GM23338 (cell line): Measurements from ENCODE around the gene SHISA8. TPM values are rescaled to one million over a fixed set of nuclear protein-coding genes. Genes with fewer than 3 reads are reported as not detected.
A peak's percentile ranks its signal among the peaks of the same experiment; 100 is the strongest.

Experiments
- ATAC-seq: fragments of 200-7000 bp; cut with Tn5 transposase; 3 replicates; pipeline ENCODE4 v1.9.1; 2020
- DNase-seq: peaks from one replicate; pipeline ENCODE4 v3.0.0-alpha.2; 2015; ENCODE audit warnings: low spot score
- H2AFZ ChIP-seq: fragments of 200-600 bp; sonication (generic); 2 replicates; pipeline ENCODE4 v1.8.0; 2016; ENCODE audit warnings: antibody characterized with exemption, mild to moderate bottlenecking, moderate library complexity
- H3F3A ChIP-seq: fragments of 200-600 bp; sonication (generic); replicated peaks from 2 replicates; pipeline ENCODE4 v1.8.0; 2017; ENCODE audit warnings: antibody characterized with exemption, mixed run types, low read depth
- H3K27ac ChIP-seq: fragments of 200-600 bp; sonication (generic); 2 replicates; pipeline ENCODE4 v1.6.1; 2016; ENCODE audit warnings: low read depth
- H3K27me3 ChIP-seq: fragments of 200-600 bp; sonication (generic); 2 replicates; pipeline ENCODE4 v1.8.0; 2016; ENCODE audit warnings: mild to moderate bottlenecking, mixed run types, moderate library complexity; ENCODE audit not compliant: insufficient read depth
- H3K36me3 ChIP-seq: fragments of 200-600 bp; sonication (generic); 2 replicates; pipeline ENCODE4 v1.8.0; 2016; ENCODE audit warnings: mild to moderate bottlenecking; ENCODE audit not compliant: insufficient read depth
- H3K4me1 ChIP-seq: fragments of 200-600 bp; sonication (generic); 2 replicates; pipeline ENCODE4 v1.8.0; 2016; ENCODE audit warnings: mild to moderate bottlenecking, moderate library complexity; ENCODE audit not compliant: insufficient read depth
- H3K4me2 ChIP-seq: fragments of 200-600 bp; sonication (generic); 2 replicates; pipeline ENCODE4 v1.7.1; 2017; ENCODE audit warnings: mixed run types
- H3K4me3 ChIP-seq: fragments of 200-600 bp; sonication (generic); 2 replicates; pipeline ENCODE4 v1.6.1; 2016; ENCODE audit warnings: mixed run types
- H3K79me2 ChIP-seq: fragments of 200-600 bp; sonication (generic); replicated peaks from 2 replicates; pipeline ENCODE4 v1.8.0; 2017; ENCODE audit warnings: mild to moderate bottlenecking; ENCODE audit not compliant: insufficient read depth
- H3K9me2 ChIP-seq: fragments of 200-600 bp; sonication (generic); 2 replicates; pipeline ENCODE4 v1.8.0; 2017; ENCODE audit not compliant: insufficient read depth
- H4K20me1 ChIP-seq: fragments of 200-600 bp; sonication (generic); replicated peaks from 2 replicates; pipeline ENCODE4 v1.8.0; 2017; ENCODE audit warnings: mild to moderate bottlenecking; ENCODE audit not compliant: insufficient read depth
- H3K27ac Mint-ChIP-seq: 2 replicates; pipeline ENCODE4 v1.8.0; 2020; ENCODE audit warnings: inconsistent platforms, mild to moderate bottlenecking, moderate library complexity, mixed read lengths
- H3K27me3 Mint-ChIP-seq: 3 replicates; pipeline ENCODE4 v1.8.0; 2022; ENCODE audit warnings: low read depth, mild to moderate bottlenecking, moderate library complexity, mixed read lengths, inconsistent platforms; ENCODE audit not compliant: insufficient read depth, poor library complexity
- H3K36me3 Mint-ChIP-seq: 3 replicates; pipeline ENCODE4 v1.8.0; 2021; ENCODE audit warnings: low read depth, mild to moderate bottlenecking, inconsistent platforms, moderate library complexity, mixed read lengths
- H3K4me1 Mint-ChIP-seq: 3 replicates; pipeline ENCODE4 v1.8.0; 2020; ENCODE audit warnings: mild to moderate bottlenecking, inconsistent platforms, mixed read lengths
- H3K4me3 Mint-ChIP-seq: 3 replicates; pipeline ENCODE4 v1.8.0; 2021; ENCODE audit warnings: moderate library complexity, mild to moderate bottlenecking, inconsistent platforms, mixed read lengths
- H3K9me3 Mint-ChIP-seq: 3 replicates; pipeline ENCODE4 v1.8.0; 2020; ENCODE audit warnings: moderate library complexity, mild to moderate bottlenecking, inconsistent platforms, mixed read lengths
- CREB1 ChIP-seq: fragments of 250-450 bp; sonication (Bioruptor Pico); IDR thresholded peaks from 2 replicates; pipeline ENCODE4 v1.5.0; 2020; ENCODE audit warnings: low read depth, mild to moderate bottlenecking, moderate library complexity
- CTCF ChIP-seq, 2 experiments: fragments of 200-600 bp in 1 of 2; sonication (generic) in 1 of 2; conservative IDR thresholded peaks; 2 replicates each; pipeline versions ENCODE4 v1.5.1 to v1.6.1; 2016 to 2017; ENCODE audit warnings: antibody characterized with exemption in 2 of 2, low read depth in 2 of 2, mild to moderate bottlenecking in 2 of 2, moderate library complexity in 1 of 2
- EZH2phosphoT487 ChIP-seq: fragments of 200-600 bp; sonication (generic); IDR thresholded peaks from one replicate; pipeline ENCODE4 v1.8.1; 2018; ENCODE audit warnings: antibody characterized with exemption; ENCODE audit not compliant: unreplicated experiment
- REST ChIP-seq: IDR thresholded peaks from one replicate; pipeline ENCODE4 v1.6.1; 2018; ENCODE audit warnings: antibody characterized with exemption; ENCODE audit not compliant: unreplicated experiment
- STAT1 ChIP-seq: IDR thresholded peaks from one replicate; pipeline ENCODE4 v1.6.1; 2016; ENCODE audit warnings: antibody characterized with exemption; ENCODE audit not compliant: unreplicated experiment
- ZNF331 ChIP-seq: fragments of 250-450 bp; sonication (Bioruptor Pico); IDR thresholded peaks from 2 replicates; pipeline ENCODE4 v1.5.0; 2020; ENCODE audit warnings: low read depth, mild to moderate bottlenecking, moderate library complexity
- polyA plus RNA-seq: library from polyadenylated mRNA; unstranded; fragments of >200 nt; fragmentation: Nextera tagmentation; extraction: Ambion mirVana; gene quantifications from 2 replicates; pipeline ENCODE4 v1.2.1, GENCODE V29; 2016
- total RNA-seq: library from RNA; depleted of rRNA; stranded (reverse); fragments of >200 nt; shearing (Covaris generic); gene quantifications from 2 replicates; pipeline ENCODE4 v1.2.3, GENCODE V29; 2014

SHISA8 gene
- total and polyA plus RNA-seq, 2 experiments from 2014 or later = 5.1 TPM; not detected in 1

GRCh38 chr22:41948142-41948541 lies 33.3 kb upstream of the SHISA8 start:
- no peak overlapping the region for H3K4me2 ChIP-seq

DNA sequence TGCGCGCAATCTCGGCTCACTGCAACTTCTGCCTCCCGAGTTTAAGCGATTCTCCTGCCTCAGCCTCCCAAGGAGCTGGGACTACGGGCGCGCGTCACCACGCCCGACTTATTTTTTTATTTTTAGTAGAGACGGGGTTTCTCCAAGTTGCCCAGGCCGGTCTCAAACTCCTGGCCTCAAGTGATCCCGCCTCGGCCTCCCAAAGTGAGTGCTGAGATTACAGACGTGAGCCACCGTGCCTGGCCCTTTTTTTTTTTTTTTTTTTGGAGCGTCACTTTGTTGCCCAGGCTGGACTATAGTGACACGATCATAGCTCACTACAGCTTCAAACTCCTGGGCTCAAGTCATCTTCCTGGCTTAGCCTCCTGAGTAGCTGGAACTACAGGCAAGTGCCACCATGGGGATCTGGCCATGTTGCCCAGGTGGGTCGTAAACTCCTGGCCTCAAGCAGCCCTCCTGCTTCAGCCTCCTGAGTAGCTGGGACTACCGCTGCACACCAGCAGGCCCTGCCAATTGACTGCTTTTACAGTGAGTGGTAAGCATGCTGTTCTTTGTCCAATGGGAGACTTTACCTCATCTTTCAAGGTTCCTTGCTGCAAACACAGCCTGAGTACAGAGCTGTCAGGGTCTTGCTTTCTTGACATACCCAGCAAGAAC lies 32.7 kb upstream of the SHISA8 start:
- Histone ChIP-seq H3K4me1 (peaks cover 35% of the 10 kb centered on the region), H3K4me3 (peak overlapping the region; percentile 55), H3K36me3 (0 out of 2 replicates have a peak, but pooled peaks cover 4% of the 10 kb centered on the region), H2AFZ (peak overlapping the region; percentile 14; the same call in 1 of the 2 replicates), H3K27ac (no peak overlapping the region), H3K79me2 (peaks cover 10% of the 10 kb centered on the region), H3K4me2 (peak overlapping the region; percentile 90), H3F3A (peaks cover 20% of the 10 kb centered on the region), H3K27me3 (0 out of 2 replicates have a peak, but pooled peaks cover 3% of the 10 kb centered on the region), H4K20me1 (peaks cover 19% of the 10 kb centered on the region), H3K9me2 (no peaks in the 10 kb centered on the region)
- Mint-ChIP-seq H3K27ac (no peak overlapping the region), H3K9me3 (no peaks in the 10 kb centered on the region), H3K36me3 (peaks cover 32% of the 10 kb centered on the region), H3K4me3 (peak overlapping the region; percentile 82), H3K27me3 (peaks cover 24% of the 10 kb centered on the region), H3K4me1 (peaks cover 32% of the 10 kb centered on the region)
- no peak for DNase-seq
- ATAC-seq = no peak
- no peak for TF ChIP-seq EZH2phosphoT487
- no peak for TF ChIP-seq CTCF (conservative IDR thresholded peaks at IDR 0.05; ENCODE audit: low read depth in 2 of 2)
- TF ChIP-seq ZNF331 (CRISPR knock-in tag) = no peak
- no peak for TF ChIP-seq CREB1
- no peak for TF ChIP-seq REST

More at GRCh38 chr22:41948142-41948541, 33.3 kb upstream of the SHISA8 start:
- TF ChIP-seq REST (no peak), CREB1 (no peak), EZH2phosphoT487 (no peak), ZNF331 (CRISPR knock-in tag) (no peak), STAT1 (no peak)
- Histone ChIP-seq H3K79me2 (peaks cover 10% of the 10 kb centered on the region), H3K4me3 (no peak overlapping the region), H3K4me1 (peaks cover 35% of the 10 kb centered on the region), H3F3A (peaks cover 20% of the 10 kb centered on the region), H3K27ac (no peak overlapping the region), H4K20me1 (peaks cover 15% of the 10 kb centered on the region), H3K36me3 (0 out of 2 replicates have a peak, but pooled peaks cover 4% of the 10 kb centered on the region), H3K27me3 (0 out of 2 replicates have a peak, but pooled peaks cover 3% of the 10 kb centered on the region), H3K9me2 (no peaks in the 10 kb centered on the region), H2AFZ (no peak overlapping the region)
- Mint-ChIP-seq H3K9me3 (no peaks in the 10 kb centered on the region), H3K4me3 (peak overlapping the region; percentile 82; the same call in 1 of the 3 replicates), H3K36me3 (peaks cover 27% of the 10 kb centered on the region), H3K27ac (no peak overlapping the region), H3K27me3 (peaks cover 24% of the 10 kb centered on the region), H3K4me1 (peaks cover 32% of the 10 kb centered on the region)
- ATAC-seq = no peak
- DNase-seq = no peak
